IMR-90 (cell line): ENCODE measurements around the gene FUBP3. TPM values are rescaled to one million over a fixed set of nuclear protein-coding genes. Genes with fewer than 3 reads are reported as not detected.

Source experiments
- ATAC-seq: fragments of 200-7000 bp; cut with Tn5 transposase; 2 replicates; pipeline ENCODE4 v1.9.1; 2020; ENCODE audit warnings: low read depth, mild to moderate bottlenecking, moderate library complexity
- BruUV-seq: library from RNA; stranded (reverse); fragments of 400-500 nt; replicated peaks from 2 replicates; lab custom pipeline; 2021; lab: Mats Ljungman, UMichigan
- CTCF ChIA-PET: fragments of 300-600 bp; formaldehyde crosslinking; extraction: SDS; loops from one replicate; lab custom pipeline; 2021; ENCODE audit warnings: antibody characterized with exemption; lab: Yijun Ruan, JAX
- POLR2A ChIA-PET: fragments of 300-600 bp; sonication (Branson Sonifier 250); formaldehyde crosslinking; loops from one replicate; lab custom pipeline; 2022; ENCODE audit warnings: antibody characterized with exemption; ENCODE audit not compliant: unreplicated experiment; lab: Charles Lee
- DNase-seq: peaks from one replicate; pipeline ENCODE4 v3.0.0; 2013
- H2AFZ ChIP-seq: replicated peaks from 2 replicates; pipeline ENCODE3; 2013; ENCODE audit warnings: low read length, mild to moderate bottlenecking; ENCODE audit not compliant: poor library complexity
- H2AK5ac ChIP-seq: 2 replicates; pipeline ENCODE4 v1.6.1; 2013; ENCODE audit warnings: low read depth, low read length, inconsistent platforms
- H2AK9ac ChIP-seq: replicated peaks from 2 replicates; pipeline ENCODE3; 2013; ENCODE audit warnings: mild to moderate bottlenecking, low read depth, low read length, moderate library complexity; ENCODE audit not compliant: poor library complexity
- H2BK120ac ChIP-seq: 2 replicates; pipeline ENCODE4 v1.6.1; 2013; ENCODE audit warnings: low read depth, low read length, inconsistent platforms
- H2BK15ac ChIP-seq: 3 replicates; pipeline ENCODE4 v1.6.1; 2013; ENCODE audit warnings: low read depth, low read length, inconsistent platforms
- H2BK20ac ChIP-seq: 2 replicates; pipeline ENCODE4 v1.6.1; 2013; ENCODE audit warnings: low read depth, mild to moderate bottlenecking, inconsistent platforms, low read length, moderate library complexity
- H2BK5ac ChIP-seq: 2 replicates; pipeline ENCODE4 v1.6.1; 2013; ENCODE audit warnings: mild to moderate bottlenecking, low read depth, low read length, inconsistent platforms; ENCODE audit not compliant: poor library complexity, severe bottlenecking
- H3K14ac ChIP-seq: replicated peaks from 2 replicates; pipeline ENCODE4 v1.6.1; 2013; ENCODE audit warnings: low read depth, low read length, inconsistent platforms
- H3K18ac ChIP-seq: 2 replicates; pipeline ENCODE4 v1.6.1; 2013; ENCODE audit warnings: low read depth, low read length, control low read depth
- H3K23ac ChIP-seq: 2 replicates; pipeline ENCODE4 v1.6.1; 2013; ENCODE audit warnings: low read depth, low read length, inconsistent platforms
- H3K27ac ChIP-seq: 2 replicates; pipeline ENCODE4 v1.5.1; 2013; ENCODE audit warnings: mild to moderate bottlenecking, control low read depth, low read length; ENCODE audit not compliant: insufficient read depth
- H3K27me3 ChIP-seq: 2 replicates; pipeline ENCODE4 v1.6.1; 2013; ENCODE audit warnings: low read length; ENCODE audit not compliant: control insufficient read depth, insufficient read depth
- H3K36me3 ChIP-seq: 2 replicates; pipeline ENCODE4 v1.6.1; 2013; ENCODE audit warnings: low read length, mixed read lengths; ENCODE audit not compliant: control insufficient read depth, insufficient read depth
- H3K4ac ChIP-seq: 2 replicates; pipeline ENCODE4 v1.6.1; 2013; ENCODE audit warnings: low read depth, low read length, inconsistent platforms
- H3K4me1 ChIP-seq: 2 replicates; pipeline ENCODE4 v1.6.1; 2013; ENCODE audit warnings: low read length, mixed read lengths; ENCODE audit not compliant: control insufficient read depth, insufficient read depth
- H3K4me2 ChIP-seq: 2 replicates; pipeline ENCODE4 v1.6.1; 2013; ENCODE audit warnings: low read depth, mild to moderate bottlenecking, control low read depth, low read length, moderate library complexity
- H3K4me3 ChIP-seq: 2 replicates; pipeline ENCODE4 v1.5.1; 2013; ENCODE audit warnings: low read depth, mild to moderate bottlenecking, control low read depth, low read length, moderate library complexity; ENCODE audit not compliant: insufficient read depth
- H3K56ac ChIP-seq: 2 replicates; pipeline ENCODE4 v1.6.1; 2013; ENCODE audit warnings: low read length, inconsistent platforms; ENCODE audit not compliant: insufficient read depth; ENCODE audit errors: extremely low read depth
- H3K79me1 ChIP-seq, 2 experiments: 2 replicates each; pipeline ENCODE4 v1.6.1; 2013; ENCODE audit warnings: low read length in 2 of 2, inconsistent platforms in 1 of 2, low read depth in 1 of 2
- H3K9ac ChIP-seq: 2 replicates; pipeline ENCODE4 v1.6.1; 2013; ENCODE audit warnings: low read depth, low read length, control low read depth
- H3K9me1 ChIP-seq: 2 replicates; pipeline ENCODE4 v1.6.1; 2013; ENCODE audit warnings: low read length, inconsistent platforms; ENCODE audit not compliant: insufficient read depth
- H3K9me3 ChIP-seq: 2 replicates; pipeline ENCODE4 v1.6.1; 2013; ENCODE audit warnings: low read length; ENCODE audit not compliant: control insufficient read depth, insufficient read depth
- H4K20me1 ChIP-seq: 2 replicates; pipeline ENCODE4 v1.6.1; 2013; ENCODE audit warnings: low read length, inconsistent platforms; ENCODE audit not compliant: insufficient read depth
- H4K5ac ChIP-seq: 2 replicates; pipeline ENCODE4 v1.6.1; 2013; ENCODE audit warnings: mild to moderate bottlenecking, low read depth, low read length, control low read depth
- H4K8ac ChIP-seq, 2 experiments: 2 replicates each; pipeline ENCODE4 v1.6.1; 2013; ENCODE audit warnings: low read depth in 2 of 2, low read length in 2 of 2, control low read depth in 1 of 2, inconsistent platforms in 1 of 2
- H4K91ac ChIP-seq: 2 replicates; pipeline ENCODE4 v1.6.1; 2013; ENCODE audit warnings: low read depth, low read length, inconsistent platforms; ENCODE audit not compliant: insufficient read depth
- BHLHE40 ChIP-seq: fragments of 150-350 bp; IDR thresholded peaks from 2 replicates; pipeline ENCODE4 v1.6.1; 2016; ENCODE audit warnings: mild to moderate bottlenecking, low read depth, low read length
- CTCF ChIP-seq: conservative IDR thresholded peaks from 2 replicates; pipeline ENCODE4 v1.5.1; 2012; ENCODE audit warnings: mild to moderate bottlenecking, low read depth, low read length, improper control_type of control experiment
- NFE2L2 ChIP-seq: fragments of 150-350 bp; IDR thresholded peaks from 2 replicates; pipeline ENCODE4 v1.6.1; 2016; ENCODE audit warnings: low read depth, mild to moderate bottlenecking, low read length
- RCOR1 ChIP-seq: IDR thresholded peaks from 2 replicates; pipeline ENCODE4 v1.6.1; 2012; ENCODE audit warnings: mild to moderate bottlenecking, low read length, improper control_type of control experiment; ENCODE audit not compliant: insufficient replicate concordance
- RFX5 ChIP-seq: IDR thresholded peaks from 2 replicates; pipeline ENCODE4 v1.8.0; 2012; ENCODE audit warnings: low read depth, mild to moderate bottlenecking, low read length, moderate library complexity
- WGBS, 2 experiments: methylation state at CpG; one replicate each; pipeline versions ENCODE4 v1.1.5 to v1.1.7; 2013; ENCODE audit warnings: missing lambda C conversion rate in 2 of 2; ENCODE audit not compliant: insufficient read length in 1 of 2; ENCODE audit errors: extremely low coverage in 2 of 2; 5-methylcytosine and 5-hydroxymethylcytosine counted together
- dilution Hi-C: fragments of 300-500 bp; cut with HindIII; formaldehyde crosslinking; loops from one replicate; pipeline ENCODE4 v1.14.3; 2018; ENCODE audit warnings: low sequenced_read_pairs; ENCODE audit not compliant: unreplicated experiment
- in situ Hi-C: fragments of 300-500 bp; cut with MboI; formaldehyde crosslinking; loops from 3 replicates; pipeline ENCODE4 v1.14.3; 2019; ENCODE audit warnings: low sequenced_read_pairs, inconsistent platforms, mixed read lengths
- intact Hi-C: fragments of 100-400 bp; cut with micrococcal nuclease; formaldehyde crosslinking; loops from 2 replicates; pipeline ENCODE4 v1.10.0; 2022
- polyA plus RNA-seq, 3 experiments: library from polyadenylated mRNA; depleted of rRNA; stranded (reverse); fragments of >200 nt; gene quantifications; 2 replicates each; pipeline ENCODE4 v1.2.3, GENCODE V29; 2012; ENCODE audit warnings: low replicate concordance in 1 of 3
- total RNA-seq: library from RNA; depleted of rRNA; stranded (reverse); fragments of >200 nt; gene quantifications from 2 replicates; pipeline ENCODE4 v1.2.3, GENCODE V29; 2012
- TF ChIP-seq, protein P1 (sequence below): fragments of 150-350 bp; IDR thresholded peaks from 2 replicates; pipeline ENCODE4 v1.6.1; 2017; ENCODE audit warnings: mild to moderate bottlenecking, antibody characterized with exemption, low read length, low read depth

Gene FUBP3
- total and polyA plus RNA-seq, 2 of the 4 experiments (the other 2 are of a cell fraction), result 32.3 to 50.1 TPM

GRCh38 chr9:130530938-130531337 lies 48.4 kb upstream of the FUBP3 start:
- dilution Hi-C loops (no loop called here), intact Hi-C loops (no loop called here), in situ Hi-C loops (no loop called here)
- no peaks in the 10 kb centered on the region for H3K9me3 ChIP-seq
- peaks cover 73% of the 10 kb centered on the region for H3K27me3 ChIP-seq
- H3K56ac ChIP-seq, result no peak overlapping the region
- no peak overlapping the region for H3K14ac ChIP-seq
- H2BK15ac ChIP-seq, result no peak overlapping the region
- no peak overlapping the region for H3K9ac ChIP-seq
- no peaks in the 10 kb centered on the region for H3K36me3 ChIP-seq
- H4K5ac ChIP-seq, result no peak overlapping the region
- no CpG with 5 or more reads among the region's 9 CpGs for WGBS, 2 experiments
- no peak overlapping the region for H2AFZ ChIP-seq
- TF ChIP-seq BHLHE40 (no peak), CTCF (no peak), RFX5 (no peak), NFE2L2 (no peak), RCOR1 (no peak)
- TF ChIP-seq, protein P1, sequence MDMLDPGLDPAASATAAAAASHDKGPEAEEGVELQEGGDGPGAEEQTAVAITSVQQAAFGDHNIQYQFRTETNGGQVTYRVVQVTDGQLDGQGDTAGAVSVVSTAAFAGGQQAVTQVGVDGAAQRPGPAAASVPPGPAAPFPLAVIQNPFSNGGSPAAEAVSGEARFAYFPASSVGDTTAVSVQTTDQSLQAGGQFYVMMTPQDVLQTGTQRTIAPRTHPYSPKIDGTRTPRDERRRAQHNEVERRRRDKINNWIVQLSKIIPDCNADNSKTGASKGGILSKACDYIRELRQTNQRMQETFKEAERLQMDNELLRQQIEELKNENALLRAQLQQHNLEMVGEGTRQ, result no peak
- H3K23ac ChIP-seq, result no peak overlapping the region
- H2BK120ac ChIP-seq, result no peak overlapping the region
- DNase-seq, result no peak
- no peak overlapping the region for H4K91ac ChIP-seq
- H3K4me1 ChIP-seq, result no peaks in the 10 kb centered on the region; the same call in 1 of the 2 replicates
- H2BK5ac ChIP-seq, result no peak overlapping the region
- no peak for ATAC-seq
- no peak overlapping the region for H3K4me2 ChIP-seq
- H3K79me1 ChIP-seq, result no peaks in the 10 kb centered on the region
- H3K9me1 ChIP-seq, result no peaks in the 10 kb centered on the region
- H4K8ac ChIP-seq, result no peak overlapping the region
- no peak overlapping the region for H2AK5ac ChIP-seq
- H2BK20ac ChIP-seq, result no peak overlapping the region
- H3K4me3 ChIP-seq, result no peak overlapping the region
- no peak overlapping the region for H3K27ac ChIP-seq
- CTCF ChIA-PET, result interaction anchor here (1.0 kb wide), 1 partner anchor 10 kb away, joined by 3 read pairs; no protein-coding TSS in a partner anchor
- POLR2A ChIA-PET, result no interaction called here
- H3K18ac ChIP-seq, result no peak overlapping the region
- H2AK9ac ChIP-seq, result no peak overlapping the region
- H4K20me1 ChIP-seq, result no peaks in the 10 kb centered on the region
- no TSS peak for BruUV-seq
- no peak overlapping the region for H3K4ac ChIP-seq
